Measurements from ENCODE around the gene NR3C2.

The NR3C2 gene

GRCh38 chr4:148415500-148415899 lies 26.7 kb downstream of the NR3C2 start:
- no peak for DNase-seq (ENCODE audit: extremely low read depth, low read depth)
- no peak; the same call in 1 of the 2 replicates for TF ChIP-seq CTCF (IDR thresholded peaks at IDR 0.05; ENCODE audit: low read depth, low read length)

GRCh38 chr4:148412460-148412994 lies 29.7 kb downstream of the NR3C2 start:
- DNase-seq (ENCODE audit: extremely low read depth, low read depth), result no peak
- no peak for TF ChIP-seq CTCF (IDR thresholded peaks at IDR 0.05; ENCODE audit: low read depth, low read length)

DNA sequence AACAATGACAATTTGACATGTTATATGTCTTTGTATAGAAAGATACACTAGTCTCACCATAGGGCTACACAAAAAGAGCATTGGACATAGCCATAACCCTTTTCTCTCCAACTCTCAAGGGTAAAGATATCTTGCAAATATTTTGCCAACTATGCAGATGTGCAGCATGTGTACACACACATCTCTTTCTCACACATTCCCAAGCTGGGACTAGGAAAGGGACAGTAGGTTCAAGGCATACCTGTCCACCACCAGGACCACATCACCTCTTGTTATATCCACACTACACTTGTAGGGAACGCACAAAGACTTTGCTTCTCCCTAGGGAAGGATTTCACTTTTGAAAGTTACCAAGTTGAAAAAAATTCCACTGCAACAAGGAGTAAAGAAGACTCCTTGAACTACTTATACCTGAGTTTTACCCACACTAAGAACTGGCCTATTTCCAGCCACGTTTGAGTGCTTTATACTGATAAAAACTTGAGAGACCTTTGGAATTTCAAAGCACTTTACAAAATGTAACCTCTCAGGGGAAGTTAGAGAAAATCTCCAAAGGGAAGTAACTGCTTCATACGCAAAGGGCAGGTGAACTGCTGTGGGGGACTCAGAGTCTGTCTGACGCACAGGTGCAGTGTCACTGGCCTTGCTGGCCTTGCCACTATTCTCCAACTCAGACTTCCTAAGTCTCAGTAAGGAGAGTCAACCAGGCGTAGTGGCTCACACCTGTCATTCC lies 36.9 kb downstream of the NR3C2 start:
- no peak for TF ChIP-seq CTCF (IDR thresholded peaks at IDR 0.05; ENCODE audit: low read depth, low read length)
- no peak for DNase-seq (ENCODE audit: extremely low read depth, low read depth)

DNA sequence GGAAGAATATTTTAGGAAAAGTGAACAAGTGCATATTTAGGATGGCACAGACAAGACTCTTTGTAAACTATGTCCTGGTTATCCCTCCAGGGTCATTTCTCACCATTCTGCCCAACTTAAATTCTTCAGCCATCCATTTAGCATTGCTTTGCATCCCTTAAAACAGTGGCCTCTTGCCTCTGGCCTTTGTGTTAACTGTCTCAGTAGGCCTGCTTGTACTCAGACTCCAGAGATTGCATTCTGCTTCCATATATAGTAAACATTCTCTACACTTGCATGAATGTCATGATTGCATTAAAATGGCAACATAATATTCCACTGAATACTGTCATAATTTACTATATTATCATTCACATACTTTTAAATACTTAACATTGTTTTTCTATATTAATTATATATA lies 43.2 kb downstream of the NR3C2 start:
- no peak for TF ChIP-seq CTCF (IDR thresholded peaks at IDR 0.05; ENCODE audit: low read depth, low read length)
- DNase-seq (ENCODE audit: extremely low read depth, low read depth), result no peak

DNA sequence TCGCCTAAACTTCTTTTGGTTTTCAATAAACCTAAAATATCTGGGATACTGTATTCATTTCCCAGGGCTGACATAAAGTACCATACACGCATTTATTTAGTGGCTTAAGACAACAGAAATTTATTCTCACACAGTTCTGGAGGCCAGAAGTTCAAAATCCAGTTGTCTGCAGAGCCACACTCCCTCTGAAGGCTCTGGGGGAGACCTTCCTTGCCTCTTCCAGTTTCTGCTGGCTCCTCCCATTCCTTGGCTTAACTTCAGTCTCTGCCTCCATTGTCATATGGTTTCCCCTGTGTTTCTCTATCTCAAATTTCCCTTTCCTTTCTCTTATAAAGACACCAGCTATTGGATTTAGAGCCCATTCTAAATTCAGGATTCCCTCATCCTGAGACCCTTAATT lies 44.4 kb downstream of the NR3C2 start:
- no peak for TF ChIP-seq CTCF (IDR thresholded peaks at IDR 0.05; ENCODE audit: low read depth, low read length)
- DNase-seq (ENCODE audit: extremely low read depth, low read depth), result no peak

DNA sequence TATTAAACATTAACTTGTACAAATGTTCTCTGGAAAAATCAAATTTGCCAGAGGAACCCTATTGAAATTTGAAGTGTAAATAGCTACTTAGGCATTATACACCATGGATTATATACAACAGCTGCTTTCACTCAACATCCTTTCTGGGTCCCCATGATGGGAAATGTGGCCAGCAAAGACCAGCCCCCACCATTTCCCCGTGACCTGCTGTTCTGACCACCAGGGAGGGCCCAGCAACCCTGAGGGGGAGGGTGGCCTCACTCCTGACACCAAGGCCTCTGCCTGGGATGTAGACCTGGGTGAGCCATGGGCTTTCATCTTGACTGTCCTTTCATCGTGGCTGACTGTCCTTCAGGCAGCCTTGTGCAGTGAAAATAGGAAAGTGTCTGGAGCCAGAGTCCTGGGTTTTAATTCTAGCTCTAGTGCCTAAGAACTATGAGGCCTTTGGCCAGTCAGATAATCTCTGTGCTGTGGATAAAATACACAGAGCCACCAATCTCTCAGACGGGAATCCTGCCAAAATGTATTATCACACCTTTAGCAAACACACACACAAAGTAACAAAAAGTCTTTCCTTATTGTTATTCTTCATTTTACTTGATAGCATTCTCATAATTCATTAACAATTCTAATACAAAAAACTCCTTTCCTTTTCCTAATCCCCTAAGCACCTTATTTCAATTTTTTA lies 45.1 kb downstream of the NR3C2 start:
- no peak for DNase-seq (ENCODE audit: extremely low read depth, low read depth)
- TF ChIP-seq CTCF (IDR thresholded peaks at IDR 0.05; ENCODE audit: low read depth, low read length), result no peak

- no peak for TF ChIP-seq CTCF (IDR thresholded peaks at IDR 0.05; ENCODE audit: low read depth, low read length)
- no peak for DNase-seq (ENCODE audit: extremely low read depth, low read depth)
Observed at GRCh38 chr4:148395771-148396170, 46.4 kb downstream of the NR3C2 start.
